Neural crest cell (in vitro differentiated cells): ENCODE measurements around the gene GRK5. TPM values are rescaled to one million over a fixed set of nuclear protein-coding genes. Genes with fewer than 3 reads are reported as not detected.
A peak's percentile ranks its signal among the peaks of the same experiment; 100 is the strongest.

Experiments used
- DNase-seq: peaks from one replicate; pipeline ENCODE4 v3.0.0; 2021; ENCODE audit warnings: low read depth, mixed read lengths, low spot score
- H3K27ac Mint-ChIP-seq: one replicate; pipeline ENCODE4 v1.8.0; 2021; ENCODE audit warnings: mild to moderate bottlenecking, mixed read lengths; ENCODE audit not compliant: unreplicated experiment
- H3K27me3 Mint-ChIP-seq: 2 replicates; pipeline ENCODE4 v1.8.0; 2021; ENCODE audit warnings: low read depth, mild to moderate bottlenecking, mixed read lengths
- H3K36me3 Mint-ChIP-seq: 2 replicates; pipeline ENCODE4 v1.8.0; 2021; ENCODE audit warnings: low read depth, mild to moderate bottlenecking, mixed read lengths
- H3K4me1 Mint-ChIP-seq: 2 replicates; pipeline ENCODE4 v1.8.0; 2021; ENCODE audit warnings: mixed read lengths
- H3K4me3 Mint-ChIP-seq: one replicate; pipeline ENCODE4 v1.8.0; 2021; ENCODE audit warnings: mild to moderate bottlenecking, mixed read lengths
- H3K9me3 Mint-ChIP-seq: 2 replicates; pipeline ENCODE4 v1.8.0; 2021; ENCODE audit warnings: mixed read lengths
- CTCF ChIP-seq: fragments of 200-600 bp; sonication (generic); conservative IDR thresholded peaks from 2 replicates; pipeline ENCODE4 v1.5.0; 2021; ENCODE audit warnings: antibody characterized with exemption, mild to moderate bottlenecking
- total RNA-seq: library from RNA; stranded (reverse); gene quantifications from 2 replicates; pipeline ENCODE4 v1.2.1, GENCODE V29; 2021

The GRK5 gene
- total RNA-seq, 1 donor from 2014 or later = 13.5 TPM

- H3K4me3 Mint-ChIP-seq = no peak overlapping the region
- no peak overlapping the region for H3K27ac Mint-ChIP-seq
- no peaks in the 10 kb centered on the region for H3K27me3 Mint-ChIP-seq
- TF ChIP-seq CTCF = no peak
- peaks cover 20% of the 10 kb centered on the region for H3K4me1 Mint-ChIP-seq
- DNase-seq = no peak
- H3K9me3 Mint-ChIP-seq = peaks cover 8% of the 10 kb centered on the region
- H3K36me3 Mint-ChIP-seq = peaks cover 17% of the 10 kb centered on the region
These were observed 232.6 kb downstream of the GRK5 start for GRCh38 chr10:119439922-119440321.

DNA sequence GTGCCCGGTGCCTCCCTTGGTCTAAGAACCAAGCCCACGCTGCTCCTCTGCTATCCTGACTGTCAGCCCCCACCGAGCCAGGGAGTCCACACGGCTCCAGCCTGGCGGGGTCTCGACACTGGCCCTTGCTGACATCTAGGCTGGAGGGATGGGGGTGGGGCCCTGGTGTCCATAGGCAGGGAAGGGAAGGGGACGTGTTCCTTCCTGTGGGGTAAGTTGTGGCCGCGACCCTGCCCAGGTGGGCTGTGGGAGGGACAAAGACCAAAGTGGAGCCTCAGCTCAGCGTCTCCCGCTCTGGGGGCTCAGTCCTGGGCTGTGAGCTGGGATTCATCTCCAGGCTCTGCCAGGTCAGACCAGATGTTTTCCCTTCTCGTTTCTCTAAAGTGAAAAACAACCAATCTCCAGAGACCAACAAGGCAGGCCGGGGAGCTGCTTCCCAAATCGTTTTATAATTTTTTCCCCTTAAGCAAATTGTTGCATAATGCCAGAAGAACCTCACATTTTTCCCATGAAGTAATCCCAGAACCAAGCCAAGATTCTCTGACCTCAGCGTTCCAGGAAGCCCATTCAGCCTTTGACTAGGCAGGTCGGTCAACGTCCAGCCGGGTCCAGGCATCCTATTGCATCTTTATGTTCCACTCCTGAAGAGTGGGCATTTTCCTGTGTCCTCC, 233.9 kb downstream of the GRK5 start:
- Mint-ChIP-seq H3K27ac (peak overlapping the region; percentile 87), H3K36me3 (peaks cover 8% of the 10 kb centered on the region), H3K27me3 (no peaks in the 10 kb centered on the region), H3K9me3 (no peaks in the 10 kb centered on the region), H3K4me1 (peaks cover 20% of the 10 kb centered on the region), H3K4me3 (no peak overlapping the region)
- no peak for DNase-seq
- TF ChIP-seq CTCF = no peak

- Mint-ChIP-seq H3K36me3 (peaks cover 7% of the 10 kb centered on the region), H3K9me3 (no peaks in the 10 kb centered on the region), H3K4me3 (no peak overlapping the region), H3K4me1 (peaks cover 20% of the 10 kb centered on the region), H3K27me3 (no peaks in the 10 kb centered on the region), H3K27ac (peak overlapping the region; percentile 87)
- TF ChIP-seq CTCF = no peak
- no peak for DNase-seq
These were observed 234.8 kb downstream of the GRK5 start for GRCh38 chr10:119441921-119442757.

GRCh38 chr10:119442758-119443060, 235.3 kb downstream of the GRK5 start:
- no peak overlapping the region for H3K27ac Mint-ChIP-seq
- no peaks in the 10 kb centered on the region for H3K9me3 Mint-ChIP-seq
- H3K27me3 Mint-ChIP-seq = no peaks in the 10 kb centered on the region
- DNase-seq = no peak
- peaks cover 3% of the 10 kb centered on the region for H3K36me3 Mint-ChIP-seq
- H3K4me1 Mint-ChIP-seq = peaks cover 20% of the 10 kb centered on the region
- no peak for TF ChIP-seq CTCF
- H3K4me3 Mint-ChIP-seq = no peak overlapping the region

- H3K27me3 Mint-ChIP-seq = no peaks in the 10 kb centered on the region
- no peak for TF ChIP-seq CTCF
- no peak overlapping the region for H3K4me3 Mint-ChIP-seq
- no peak overlapping the region for H3K27ac Mint-ChIP-seq
- H3K36me3 Mint-ChIP-seq = peaks cover 3% of the 10 kb centered on the region
- H3K4me1 Mint-ChIP-seq = peaks cover 16% of the 10 kb centered on the region
- no peak for DNase-seq
- no peaks in the 10 kb centered on the region for H3K9me3 Mint-ChIP-seq
These were observed 236.1 kb downstream of the GRK5 start for GRCh38 chr10:119443441-119443840.
